Naive thymus-derived CD8-positive, alpha-beta T cell (primary cell): Measurements from ENCODE around the gene ADAMTS14. TPM values are rescaled to one million over a fixed set of nuclear protein-coding genes. Genes with fewer than 3 reads are reported as not detected.
"Not testable (repeated sequence)": the region's sequence is repeated elsewhere in the genome, so short reads cannot be mapped to it uniquely, and the experiment has no call there.

Experiments
- ATAC-seq, 2 donors: fragments of 150-1000 bp; cut with Tn5 transposase in 1 of 2; sonication (Bioruptor Pico), chemical (Tn5 transposase) in 1 of 2; 1 replicate in 1 of 2; 2 replicates in 1 of 2; pipeline ENCODE4 v1.10.0; 2021; ENCODE audit warnings: mild to moderate bottlenecking in 2 of 2, moderate library complexity in 2 of 2
- POLR2A ChIA-PET: fragments of 350-600 bp; sonication (Branson Sonifier 250); formaldehyde crosslinking; loops from one replicate; lab custom pipeline; 2021; ENCODE audit warnings: antibody characterized with exemption; lab: Charles Lee
- DNase-seq, 10 donors: peaks; one replicate each; pipeline versions ENCODE4 v3.0.0 to v3.0.0-alpha.2; 2020 to 2022
- H3K27ac Mint-ChIP-seq, 10 donors: one replicate each; pipeline ENCODE4 v1.8.0; 2020 to 2022; ENCODE audit warnings: mild to moderate bottlenecking in 10 of 10, mixed read lengths in 10 of 10, moderate library complexity in 4 of 10, inconsistent platforms in 1 of 10
- H3K27me3 Mint-ChIP-seq, 5 donors: one replicate each; pipeline ENCODE4 v1.8.0; 2021 to 2022; ENCODE audit warnings: mixed read lengths in 5 of 5
- H3K36me3 Mint-ChIP-seq, 3 donors: one replicate each; pipeline ENCODE4 v1.8.0; 2020 to 2022; ENCODE audit warnings: mixed read lengths in 3 of 3, mild to moderate bottlenecking in 2 of 3, inconsistent platforms in 1 of 3
- H3K4me1 Mint-ChIP-seq, 4 donors: one replicate each; pipeline ENCODE4 v1.8.0; 2021 to 2022; ENCODE audit warnings: mixed read lengths in 4 of 4
- H3K4me3 Mint-ChIP-seq, 10 donors: one replicate each; pipeline ENCODE4 v1.8.0; 2020 to 2022; ENCODE audit warnings: mild to moderate bottlenecking in 10 of 10, mixed read lengths in 10 of 10, moderate library complexity in 6 of 10, inconsistent platforms in 1 of 10
- H3K9me3 Mint-ChIP-seq, 9 donors: one replicate each; pipeline ENCODE4 v1.8.0; 2020 to 2022; ENCODE audit warnings: mixed read lengths in 9 of 9, mild to moderate bottlenecking in 3 of 9, inconsistent platforms in 1 of 9, moderate library complexity in 1 of 9
- polyA plus RNA-seq, 3 donors: library from polyadenylated mRNA; unstranded; fragments of 300-500 nt; fragmentation: Illumina TruSeq; gene quantifications; one replicate each; pipeline ENCODE4 v1.2.3, GENCODE V29; 2021
- total RNA-seq, 8 experiments: library from RNA in 2 of 8; stranded (reverse) in 2 of 8; gene quantifications; one replicate each; pipeline ENCODE4 v1.2.3 and lab custom pipeline; 2021 to 2026

ADAMTS14 gene
- total and polyA plus RNA-seq, 5 experiments from 2014 or later = not detected

GRCh38 chr10:70757856-70758255 is 85.5 kb downstream of the ADAMTS14 start:
- peaks cover 0 to 4% (median 0%) of the 10 kb centered on the region in 5 donors for H3K27me3 Mint-ChIP-seq
- peaks cover 5 to 9% (median 6%) of the 10 kb centered on the region in 4 donors for H3K4me1 Mint-ChIP-seq
- no peak overlapping the region for H3K27ac Mint-ChIP-seq
- DNase-seq (peak in 1 of 10 donors; percentile 55), ATAC-seq (no peak)
- POLR2A ChIA-PET = no interaction called here
- no peaks in the 10 kb centered on the region for H3K36me3 Mint-ChIP-seq
- H3K9me3 Mint-ChIP-seq = no peaks in the 10 kb centered on the region
- H3K4me3 Mint-ChIP-seq = no peak overlapping the region

GRCh38 chr10:70758757-70759514 is 86.6 kb downstream of the ADAMTS14 start:
- POLR2A ChIA-PET = interaction anchor here (0.6 kb wide), 1 partner anchor 210 kb away, joined by 5 read pairs; no protein-coding TSS in a partner anchor
- H3K36me3 Mint-ChIP-seq = no peaks in the 10 kb centered on the region
- ATAC-seq (peak; percentile 50 to 62), DNase-seq (peak; percentile 41 to 82 (median 60))
- no peak overlapping the region for H3K27ac Mint-ChIP-seq
- peaks cover 0 to 4% (median 0%) of the 10 kb centered on the region in 5 donors for H3K27me3 Mint-ChIP-seq
- H3K4me1 Mint-ChIP-seq = peaks cover 5 to 9% (median 6%) of the 10 kb centered on the region in 4 donors
- H3K4me3 Mint-ChIP-seq = no peak overlapping the region
- H3K9me3 Mint-ChIP-seq = no peaks in the 10 kb centered on the region

DNA sequence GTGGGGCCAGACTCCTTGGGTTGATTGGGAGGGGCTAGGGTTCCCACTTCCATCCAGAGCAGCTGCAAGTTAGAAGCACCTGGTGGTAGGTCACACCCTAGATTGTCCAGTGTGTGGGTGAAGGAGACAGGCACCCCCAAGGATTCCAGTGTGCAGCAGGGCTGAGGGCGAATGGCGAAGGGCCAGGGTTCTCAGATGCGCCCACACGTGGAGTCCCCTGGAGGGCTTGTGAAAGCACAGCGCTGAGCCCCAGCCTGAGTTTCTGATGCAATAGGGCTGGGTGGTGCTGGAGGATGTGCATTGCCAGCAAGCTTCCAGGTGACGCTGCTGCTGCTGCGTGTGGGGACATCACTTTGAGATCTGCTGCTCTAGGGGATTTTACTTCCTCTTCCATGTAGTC is 87.5 kb downstream of the ADAMTS14 start:
- DNase-seq = peak in 1 of 10 donors; percentile 57
- peaks cover 0 to 4% (median 0%) of the 10 kb centered on the region in 5 donors for H3K27me3 Mint-ChIP-seq
- H3K4me1 Mint-ChIP-seq = peaks cover 5 to 9% (median 6%) of the 10 kb centered on the region in 4 donors
- POLR2A ChIA-PET = no interaction called here
- no peak for ATAC-seq
- no peak overlapping the region for H3K27ac Mint-ChIP-seq
- H3K9me3 Mint-ChIP-seq = no peaks in the 10 kb centered on the region
- no peak overlapping the region for H3K4me3 Mint-ChIP-seq
- no peaks in the 10 kb centered on the region for H3K36me3 Mint-ChIP-seq

DNA sequence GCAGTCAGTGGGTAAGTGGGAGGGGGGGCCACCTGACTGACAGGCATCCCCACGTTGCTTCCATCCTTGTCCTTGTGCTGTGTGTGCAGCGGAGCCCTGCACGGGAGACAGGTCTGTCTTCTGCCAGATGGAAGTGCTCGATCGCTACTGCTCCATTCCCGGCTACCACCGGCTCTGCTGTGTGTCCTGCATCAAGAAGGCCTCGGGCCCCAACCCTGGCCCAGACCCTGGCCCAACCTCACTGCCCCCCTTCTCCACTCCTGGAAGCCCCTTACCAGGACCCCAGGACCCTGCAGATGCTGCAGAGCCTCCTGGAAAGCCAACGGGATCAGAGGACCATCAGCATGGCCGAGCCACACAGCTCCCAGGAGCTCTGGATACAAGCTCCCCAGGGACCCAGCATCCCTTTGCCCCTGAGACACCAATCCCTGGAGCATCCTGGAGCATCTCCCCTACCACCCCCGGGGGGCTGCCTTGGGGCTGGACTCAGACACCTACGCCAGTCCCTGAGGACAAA is 88.0 kb downstream of the ADAMTS14 start:
- H3K27me3 Mint-ChIP-seq = peaks cover 0 to 4% (median 0%) of the 10 kb centered on the region in 5 donors
- H3K4me3 Mint-ChIP-seq = no peak overlapping the region
- peaks cover 0 to 5% (median 3%) of the 10 kb centered on the region in 9 donors for H3K9me3 Mint-ChIP-seq
- H3K27ac Mint-ChIP-seq = no peak overlapping the region
- peaks cover 0 to 5% (median 0%) of the 10 kb centered on the region in 3 donors for H3K36me3 Mint-ChIP-seq
- DNase-seq (peak in 1 of 10 donors; percentile 62), ATAC-seq (no peak)
- POLR2A ChIA-PET = no interaction called here
- H3K4me1 Mint-ChIP-seq = peaks cover 5 to 9% (median 6%) of the 10 kb centered on the region in 4 donors

DNA sequence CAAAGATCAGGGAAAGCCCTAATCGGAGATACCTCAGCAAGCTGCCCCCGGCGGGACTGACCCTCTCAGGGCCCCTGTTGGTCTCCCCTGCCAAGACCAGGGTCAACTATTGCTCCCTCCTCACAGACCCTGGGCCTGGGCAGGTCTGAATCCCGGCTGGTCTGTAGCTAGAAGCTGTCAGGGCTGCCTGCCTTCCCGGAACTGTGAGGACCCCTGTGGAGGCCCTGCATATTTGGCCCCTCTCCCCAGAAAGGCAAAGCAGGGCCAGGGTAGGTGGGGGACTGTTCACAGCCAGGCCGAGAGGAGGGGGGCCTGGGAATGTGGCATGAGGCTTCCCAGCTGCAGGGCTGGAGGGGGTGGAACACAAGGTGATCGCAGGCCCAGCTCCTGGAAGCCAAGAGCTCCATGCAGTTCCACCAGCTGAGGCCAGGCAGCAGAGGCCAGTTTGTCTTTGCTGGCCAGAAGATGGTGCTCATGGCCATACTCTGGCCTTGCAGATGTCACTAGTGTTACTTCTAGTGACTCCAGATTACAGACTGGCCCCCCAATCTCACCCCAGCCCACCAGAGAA is 88.8 kb downstream of the ADAMTS14 start:
- POLR2A ChIA-PET = no interaction called here
- H3K27me3 Mint-ChIP-seq = peaks cover 0 to 4% (median 0%) of the 10 kb centered on the region in 5 donors
- H3K36me3 Mint-ChIP-seq = peaks cover 0 to 8% (median 0%) of the 10 kb centered on the region in 3 donors
- H3K9me3 Mint-ChIP-seq = peaks cover 0 to 12% (median 3%) of the 10 kb centered on the region in 9 donors
- H3K27ac Mint-ChIP-seq = no peak overlapping the region
- DNase-seq (peak in 1 of 10 donors; percentile 58), ATAC-seq (no peak)
- H3K4me1 Mint-ChIP-seq = peaks cover 5 to 9% (median 6%) of the 10 kb centered on the region in 4 donors
- H3K4me3 Mint-ChIP-seq = no peak overlapping the region

DNA sequence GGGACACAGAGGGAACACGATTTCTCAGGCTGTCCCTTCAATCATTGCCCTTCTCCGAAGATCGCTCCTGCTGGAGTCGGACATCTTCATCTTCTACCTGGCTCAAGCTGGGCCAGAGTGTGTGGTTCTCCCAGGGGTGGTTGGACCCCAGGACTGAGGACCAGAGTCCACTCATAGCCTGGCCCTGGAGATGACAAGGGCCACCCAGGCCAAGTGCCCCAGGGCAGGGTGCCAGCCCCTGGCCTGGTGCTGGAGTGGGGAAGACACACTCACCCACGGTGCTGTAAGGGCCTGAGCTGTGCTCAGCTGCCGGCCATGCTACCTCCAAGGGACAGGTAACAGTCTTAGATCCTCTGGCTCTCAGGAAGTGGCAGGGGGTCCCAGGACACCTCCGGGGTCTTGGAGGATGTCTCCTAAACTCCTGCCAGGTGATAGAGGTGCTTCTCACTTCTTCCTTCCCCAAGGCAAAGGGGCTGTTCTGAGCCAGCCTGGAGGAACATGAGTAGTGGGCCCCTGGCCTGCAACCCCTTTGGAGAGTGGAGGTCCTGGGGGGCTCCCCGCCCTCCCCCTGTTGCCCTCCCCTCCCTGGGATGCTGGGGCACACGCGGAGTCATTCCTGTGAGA is 89.5 kb downstream of the ADAMTS14 start:
- H3K27ac Mint-ChIP-seq = peak overlapping the region in 1 of 10 donors; percentile 4
- peaks cover 0 to 4% (median 0%) of the 10 kb centered on the region in 5 donors for H3K27me3 Mint-ChIP-seq
- H3K36me3 Mint-ChIP-seq = peaks cover 0 to 8% (median 0%) of the 10 kb centered on the region in 3 donors
- no peak overlapping the region for H3K4me3 Mint-ChIP-seq
- H3K9me3 Mint-ChIP-seq = peaks cover 0 to 15% (median 7%) of the 10 kb centered on the region in 9 donors
- POLR2A ChIA-PET = no interaction called here
- DNase-seq = peak in 1 of 10 donors; percentile 45
- ATAC-seq = no peak
- H3K4me1 Mint-ChIP-seq = peaks cover 5 to 9% (median 6%) of the 10 kb centered on the region in 4 donors

DNA sequence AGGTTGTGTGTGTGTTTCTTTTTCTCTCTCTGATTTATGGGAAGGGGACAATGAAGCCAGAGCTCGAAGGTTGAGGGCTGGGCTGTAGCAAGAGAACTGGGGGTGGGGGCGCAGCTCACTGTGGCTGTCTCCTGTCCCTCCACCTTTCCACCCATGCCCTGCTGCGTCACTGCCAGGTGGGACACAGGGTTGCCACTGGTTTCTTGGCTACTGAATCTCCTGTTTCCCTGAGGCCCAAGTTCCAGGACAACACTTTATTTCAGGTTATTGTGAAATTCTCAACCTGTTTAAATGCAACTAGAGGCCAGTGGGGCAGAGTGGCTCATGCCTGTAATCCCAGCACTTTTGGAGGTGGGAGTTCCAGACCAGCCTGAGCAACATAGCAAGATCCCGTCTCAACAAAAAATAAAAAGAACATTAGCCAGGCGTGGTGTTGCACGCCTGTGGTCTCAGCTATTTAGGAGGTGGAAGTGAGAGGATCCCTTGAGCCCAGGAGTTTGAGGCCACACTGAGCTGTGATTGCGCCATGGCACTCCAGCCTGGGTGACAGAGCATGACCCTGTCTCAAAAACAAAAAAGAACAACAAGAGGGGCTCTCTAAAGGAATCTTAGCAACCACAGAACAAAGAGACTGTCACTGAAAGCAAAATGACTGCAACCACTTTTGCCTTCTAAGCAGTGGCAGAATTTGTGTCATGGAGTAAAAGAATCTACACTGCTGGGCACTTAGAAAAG is 90.3 kb downstream of the ADAMTS14 start:
- DNase-seq (peak in 1 of 10 donors; percentile 42), ATAC-seq (no peak)
- Mint-ChIP-seq H3K27ac (peak overlapping the region in 1 of 10 donors; percentile 53), H3K27me3 (peaks cover 0 to 4% (median 0%) of the 10 kb centered on the region in 5 donors), H3K9me3 (peaks cover 0 to 18% (median 9%) of the 10 kb centered on the region in 9 donors), H3K4me1 (peaks cover 5 to 9% (median 6%) of the 10 kb centered on the region in 4 donors), H3K4me3 (no peak overlapping the region), H3K36me3 (peaks cover 0 to 8% (median 0%) of the 10 kb centered on the region in 3 donors)
- POLR2A ChIA-PET = no interaction called here

- DNase-seq (peak in 1 of 10 donors; percentile 22), ATAC-seq (no peak)
- Mint-ChIP-seq H3K27me3 (peaks cover 0 to 4% (median 0%) of the 10 kb centered on the region in 5 donors), H3K4me1 (peaks cover 5 to 9% (median 6%) of the 10 kb centered on the region in 4 donors), H3K4me3 (no peak overlapping the region), H3K36me3 (peaks cover 0 to 8% (median 0%) of the 10 kb centered on the region in 3 donors), H3K27ac (no peak overlapping the region), H3K9me3 (peaks cover 0 to 18% (median 9%) of the 10 kb centered on the region in 9 donors)
- POLR2A ChIA-PET = no interaction called here
Measured at GRCh38 chr10:70763567-70763966, 91.3 kb downstream of the ADAMTS14 start.

GRCh38 chr10:70765794-70766594 is 93.7 kb downstream of the ADAMTS14 start:
- Mint-ChIP-seq H3K9me3 (peaks cover 0 to 18% (median 9%) of the 10 kb centered on the region in 9 donors), H3K27me3 (peaks cover 0 to 4% (median 0%) of the 10 kb centered on the region in 5 donors), H3K4me1 (no peaks in the 10 kb centered on the region), H3K36me3 (peaks cover 0 to 8% (median 0%) of the 10 kb centered on the region in 3 donors), H3K27ac (no peak overlapping the region), H3K4me3 (no peak overlapping the region)
- ATAC-seq (no peak), DNase-seq (peak in 1 of 10 donors; percentile 13)
- POLR2A ChIA-PET = no interaction called here

DNA sequence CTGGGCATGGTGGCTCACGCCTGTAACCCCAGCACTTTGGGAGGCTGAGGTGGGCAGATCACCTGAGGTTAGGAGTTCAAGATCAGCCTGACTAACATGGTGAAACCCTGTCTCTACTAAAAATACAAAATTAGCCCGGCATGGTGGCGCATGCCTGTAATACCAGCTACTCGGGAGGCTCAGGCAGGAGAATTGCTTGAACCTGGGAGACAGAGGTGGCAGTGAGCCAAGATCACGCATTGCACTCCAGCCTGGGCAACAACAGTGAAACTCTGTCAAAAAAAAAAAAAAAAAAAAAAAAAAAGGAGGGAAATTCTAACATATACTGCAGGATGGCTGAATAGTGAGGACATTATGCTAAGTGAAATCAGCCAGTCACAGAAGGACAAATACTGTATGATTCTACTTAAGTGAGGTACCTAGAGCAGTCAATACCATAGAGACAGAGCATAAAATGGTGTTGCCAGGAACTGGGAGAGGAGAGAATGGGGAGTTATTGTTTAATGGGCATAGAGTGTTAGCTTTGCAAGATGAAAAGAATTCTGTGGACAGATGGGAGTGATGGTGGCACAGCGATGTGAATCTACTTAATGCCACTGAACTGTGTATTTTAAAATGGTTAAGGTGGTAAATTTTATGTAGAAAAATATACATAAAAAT is 95.8 kb downstream of the ADAMTS14 start:
- H3K27ac Mint-ChIP-seq, ATAC-seq, H3K27me3 Mint-ChIP-seq, H3K4me1 Mint-ChIP-seq, H3K4me3 Mint-ChIP-seq, H3K36me3 Mint-ChIP-seq: not testable (repeated sequence)
- H3K9me3 Mint-ChIP-seq = peaks cover 0 to 18% (median 9%) of the 10 kb centered on the region in 9 donors
- POLR2A ChIA-PET = interaction anchor here (0.6 kb wide), 1 partner anchor 109 kb away, joined by 4 read pairs; no protein-coding TSS in a partner anchor
- peak in 1 of 10 donors; percentile 14 for DNase-seq

- DNase-seq (peak in 2 of 10 donors; percentile 7 to 9), ATAC-seq (no peak)
- POLR2A ChIA-PET = no interaction called here
- Mint-ChIP-seq H3K9me3 (peaks cover 0 to 18% (median 9%) of the 10 kb centered on the region in 9 donors), H3K4me1 (peaks cover 0 to 2% (median 0%) of the 10 kb centered on the region in 4 donors), H3K27ac (no peak overlapping the region), H3K4me3 (no peak overlapping the region), H3K36me3 (peaks cover 0 to 8% (median 0%) of the 10 kb centered on the region in 3 donors), H3K27me3 (peaks cover 0 to 2% (median 1%) of the 10 kb centered on the region in 5 donors)
Measured at GRCh38 chr10:70769121-70769520, 96.8 kb downstream of the ADAMTS14 start.
